Keratinocyte (primary cell): ENCODE measurements around the gene BBX. TPM values are rescaled to one million over a fixed set of nuclear protein-coding genes. Genes with fewer than 3 reads are reported as not detected.

Experiments used
- DNase-seq: peaks from one replicate; pipeline ENCODE4 v3.0.0-alpha.2; 2011; ENCODE audit warnings: low read depth, missing footprints, low spot score
- FAIRE-seq: peaks from 2 replicates; lab custom pipeline; 2011; peaks lifted over from hg19 to GRCh38; lab: Jason Lieb, UNC
- H2AFZ ChIP-seq: 2 replicates; pipeline ENCODE4 v1.6.0; 2012; ENCODE audit warnings: low read length, control low read depth, inconsistent platforms; ENCODE audit not compliant: control insufficient read depth
- H3K27ac ChIP-seq: 2 replicates; pipeline ENCODE4 v1.5.1; 2011; ENCODE audit warnings: low read length; ENCODE audit not compliant: control insufficient read depth, insufficient read depth
- H3K27me3 ChIP-seq: 3 replicates; pipeline ENCODE4 v1.6.0; 2011; ENCODE audit warnings: low read length; ENCODE audit not compliant: control insufficient read depth, insufficient read depth; ENCODE audit errors: extremely low read depth
- H3K36me3 ChIP-seq, 2 experiments: 2 replicates in 1 of 2; 3 replicates in 1 of 2; pipeline ENCODE4 v1.5.1; 2011; ENCODE audit warnings: low read length in 2 of 2, mild to moderate bottlenecking in 1 of 2; ENCODE audit not compliant: control insufficient read depth in 2 of 2, insufficient read depth in 2 of 2; ENCODE audit errors: extremely low read depth in 1 of 2
- H3K4me1 ChIP-seq: 3 replicates; pipeline ENCODE4 v1.5.1; 2011; ENCODE audit warnings: low read length; ENCODE audit not compliant: control insufficient read depth, insufficient read depth; ENCODE audit errors: extremely low read depth
- H3K4me2 ChIP-seq: 3 replicates; pipeline ENCODE4 v1.6.0; 2011; ENCODE audit warnings: low read depth, low read length; ENCODE audit not compliant: control insufficient read depth, insufficient read depth; ENCODE audit errors: extremely low read depth
- H3K4me3 ChIP-seq, 3 experiments: fragments of 200-600 bp in 1 of 3; sonication (generic) in 1 of 3; 2 replicates in 2 of 3; 3 replicates in 1 of 3; pipeline ENCODE4 v1.5.1; 2011 to 2016; ENCODE audit warnings: low read length in 3 of 3, mild to moderate bottlenecking in 3 of 3, control low read depth in 2 of 3, inconsistent platforms in 1 of 3, low read depth in 1 of 3, mixed read lengths in 1 of 3, mixed run types in 1 of 3, moderate library complexity in 1 of 3; ENCODE audit not compliant: control insufficient read depth in 2 of 3, insufficient read depth in 2 of 3; ENCODE audit errors: extremely low read depth in 1 of 3
- H3K79me2 ChIP-seq: 2 replicates; pipeline ENCODE4 v1.6.0; 2012; ENCODE audit warnings: low read length; ENCODE audit not compliant: control insufficient read depth, insufficient read depth
- H3K9ac ChIP-seq: 3 replicates; pipeline ENCODE4 v1.6.0; 2011; ENCODE audit warnings: low read length; ENCODE audit not compliant: control insufficient read depth, insufficient read depth; ENCODE audit errors: extremely low read depth
- H3K9me1 ChIP-seq: 3 replicates; pipeline ENCODE4 v1.6.0; 2011; ENCODE audit warnings: low read length; ENCODE audit not compliant: control insufficient read depth, insufficient read depth; ENCODE audit errors: extremely low read depth
- H3K9me3 ChIP-seq: 2 replicates; pipeline ENCODE4 v1.5.1; 2012; ENCODE audit warnings: low read depth, low read length; ENCODE audit not compliant: control insufficient read depth
- H4K20me1 ChIP-seq: 3 replicates; pipeline ENCODE4 v1.6.0; 2011; ENCODE audit warnings: low read length; ENCODE audit not compliant: control insufficient read depth, insufficient read depth; ENCODE audit errors: extremely low read depth
- EZH2 ChIP-seq: IDR thresholded peaks from one replicate; pipeline ENCODE4 v1.6.1; 2012; ENCODE audit warnings: inconsistent platforms, mild to moderate bottlenecking, low read length, moderate library complexity
- dilution Hi-C: fragments of 300-500 bp; cut with MboI; formaldehyde crosslinking; loops from one replicate; pipeline ENCODE4 v1.7.0; 2020; ENCODE audit warnings: low sequenced_read_pairs; ENCODE audit not compliant: extremely low pct_ligation_motif_present
- polyA plus RNA-seq, 5 experiments: library from polyadenylated mRNA; depleted of rRNA in 3 of 5; stranded (reverse) in 3 of 5; stranded (forward) in 1 of 5; unstranded in 1 of 5; fragments of >200 nt; gene quantifications; 1 replicate in 1 of 5; 2 replicates in 3 of 5; 3 replicates in 1 of 5; pipeline versions ENCODE4 v1.2.1 to v1.2.3, GENCODE V29; 2011 to 2012; ENCODE audit warnings: missing spikeins in 2 of 5, low read depth in 1 of 5, low replicate concordance in 1 of 5
- TF ChIP-seq, protein P1 (sequence below), 3 experiments: IDR thresholded peaks in 1 of 3; conservative IDR thresholded peaks in 1 of 3; optimal IDR thresholded peaks in 1 of 3; 2 replicates in 2 of 3; 3 replicates in 1 of 3; pipeline versions ENCODE3 to v1.5.1; 2011; ENCODE audit warnings: low read length in 3 of 3, mild to moderate bottlenecking in 3 of 3, moderate library complexity in 2 of 3, control low read depth in 1 of 3, inconsistent platforms in 1 of 3; ENCODE audit not compliant: insufficient read depth in 2 of 3; ENCODE audit errors: extremely low read depth in 1 of 3

BBX gene
- polyA plus RNA-seq, 1 donor (not counting 4 experiments of a cell fraction or from before 2014, with no cell fraction given) = 43.4 TPM

DNA sequence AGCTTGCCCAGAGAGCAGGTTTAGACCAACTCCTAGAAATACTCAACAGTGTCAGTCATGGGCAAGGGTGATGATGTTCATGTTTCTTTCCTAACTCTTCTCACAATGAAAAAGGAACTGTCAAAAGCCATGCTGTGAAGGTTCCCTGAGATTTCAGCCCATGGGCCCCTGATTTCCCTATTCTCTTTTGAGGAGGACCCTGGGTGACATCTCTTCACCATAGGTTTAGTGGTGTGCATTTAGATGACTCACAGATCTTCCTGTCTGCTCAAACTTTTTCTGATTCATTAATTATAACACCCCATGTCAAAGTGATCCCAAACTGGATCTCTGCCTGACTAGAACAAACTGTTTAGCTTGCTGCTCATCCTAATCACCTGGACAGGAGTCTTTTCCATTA lies 108.0 kb downstream of the BBX start:
- Histone ChIP-seq H3K9me1 (no peaks in the 10 kb centered on the region), H3K79me2 (no peaks in the 10 kb centered on the region), H3K36me3 (no peaks in the 10 kb centered on the region), H3K9me3 (no peaks in the 10 kb centered on the region), H3K9ac (no peak overlapping the region), H3K27me3 (no peaks in the 10 kb centered on the region), H4K20me1 (no peaks in the 10 kb centered on the region), H3K27ac (no peak overlapping the region), H3K4me2 (no peak overlapping the region), H3K4me3 (no peak overlapping the region), H3K4me1 (no peaks in the 10 kb centered on the region), H2AFZ (no peak overlapping the region)
- FAIRE-seq (no peak), DNase-seq (no peak)
- no peak for TF ChIP-seq EZH2
- TF ChIP-seq, protein P1, sequence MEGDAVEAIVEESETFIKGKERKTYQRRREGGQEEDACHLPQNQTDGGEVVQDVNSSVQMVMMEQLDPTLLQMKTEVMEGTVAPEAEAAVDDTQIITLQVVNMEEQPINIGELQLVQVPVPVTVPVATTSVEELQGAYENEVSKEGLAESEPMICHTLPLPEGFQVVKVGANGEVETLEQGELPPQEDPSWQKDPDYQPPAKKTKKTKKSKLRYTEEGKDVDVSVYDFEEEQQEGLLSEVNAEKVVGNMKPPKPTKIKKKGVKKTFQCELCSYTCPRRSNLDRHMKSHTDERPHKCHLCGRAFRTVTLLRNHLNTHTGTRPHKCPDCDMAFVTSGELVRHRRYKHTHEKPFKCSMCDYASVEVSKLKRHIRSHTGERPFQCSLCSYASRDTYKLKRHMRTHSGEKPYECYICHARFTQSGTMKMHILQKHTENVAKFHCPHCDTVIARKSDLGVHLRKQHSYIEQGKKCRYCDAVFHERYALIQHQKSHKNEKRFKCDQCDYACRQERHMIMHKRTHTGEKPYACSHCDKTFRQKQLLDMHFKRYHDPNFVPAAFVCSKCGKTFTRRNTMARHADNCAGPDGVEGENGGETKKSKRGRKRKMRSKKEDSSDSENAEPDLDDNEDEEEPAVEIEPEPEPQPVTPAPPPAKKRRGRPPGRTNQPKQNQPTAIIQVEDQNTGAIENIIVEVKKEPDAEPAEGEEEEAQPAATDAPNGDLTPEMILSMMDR (optimal IDR thresholded peaks at IDR 0.05 in 1 of 3, IDR thresholded peaks at IDR 0.05 in 1 of 3, conservative IDR thresholded peaks at IDR 0.05 in 1 of 3; ENCODE audit: extremely low read depth in 1 of 3, insufficient read depth in 2 of 3, low read length in 3 of 3) = no peak
- dilution Hi-C loops = no loop called here

DNA sequence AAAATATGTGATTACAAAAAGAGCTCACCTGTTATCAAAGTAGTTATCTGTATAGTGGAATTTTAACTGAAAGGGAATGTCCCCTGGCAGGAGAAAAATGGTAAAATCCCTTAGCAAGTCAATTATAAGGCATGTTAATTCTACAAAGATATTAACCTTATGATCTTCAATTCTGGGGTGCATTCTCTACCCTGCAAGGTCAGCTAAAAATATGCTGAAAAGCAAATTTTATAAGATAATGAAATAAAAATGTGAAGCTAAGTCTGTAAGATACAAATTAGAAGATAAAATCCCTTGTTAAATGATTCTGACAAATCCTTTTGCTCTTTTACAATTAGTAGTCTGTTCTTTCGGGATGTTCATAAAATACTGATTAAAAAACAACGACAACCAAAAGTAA lies 109.8 kb downstream of the BBX start:
- Histone ChIP-seq H3K4me2 (no peak overlapping the region), H3K9me3 (no peaks in the 10 kb centered on the region), H2AFZ (no peak overlapping the region), H3K9me1 (no peaks in the 10 kb centered on the region), H3K79me2 (no peaks in the 10 kb centered on the region), H3K4me1 (no peaks in the 10 kb centered on the region), H3K27ac (no peak overlapping the region), H3K36me3 (no peaks in the 10 kb centered on the region), H3K4me3 (no peak overlapping the region), H3K27me3 (no peaks in the 10 kb centered on the region), H3K9ac (no peak overlapping the region), H4K20me1 (no peaks in the 10 kb centered on the region)
- FAIRE-seq (no peak), DNase-seq (no peak)
- dilution Hi-C loops = no loop called here
- no peak for TF ChIP-seq EZH2
- TF ChIP-seq, protein P1 (optimal IDR thresholded peaks at IDR 0.05 in 1 of 3, IDR thresholded peaks at IDR 0.05 in 1 of 3, conservative IDR thresholded peaks at IDR 0.05 in 1 of 3; ENCODE audit: extremely low read depth in 1 of 3, insufficient read depth in 2 of 3, low read length in 3 of 3) = no peak
